Measurements from ENCODE around the gene CACNG1.

Gene CACNG1

GRCh38 chr17:67030641-67031040 lies 13.7 kb upstream of the CACNG1 start:
- Histone ChIP-seq H3K4me3 (ENCODE audit: low read depth in 1 of 2, low read length in 2 of 2) (no peak overlapping the region), H3K27me3 (ENCODE audit: insufficient read depth, low read length, poor library complexity) (no peaks in the 10 kb centered on the region), H2AFZ (ENCODE audit: low read depth, low read length) (no peak overlapping the region), H3K27ac (ENCODE audit: low read length) (no peak overlapping the region), H3K36me3 (ENCODE audit: insufficient read depth, low read length) (no peaks in the 10 kb centered on the region), H3K9me3 (ENCODE audit: insufficient read depth, low read length, severe bottlenecking) (no peaks in the 10 kb centered on the region), H3K4me2 (ENCODE audit: insufficient read depth, low read length) (no peak overlapping the region), H4K20me1 (ENCODE audit: insufficient read depth, low read length) (no peaks in the 10 kb centered on the region), H3K79me2 (ENCODE audit: insufficient read depth, low read length) (no peaks in the 10 kb centered on the region), H3K4me1 (ENCODE audit: insufficient read depth, low read length) (no peaks in the 10 kb centered on the region), H3K9ac (ENCODE audit: low read depth, low read length) (no peak overlapping the region)
- TF ChIP-seq EZH2 (IDR thresholded peaks at IDR 0.05; ENCODE audit: borderline replicate concordance, low read depth, low read length, severe bottlenecking) (no peak), CTCF (IDR thresholded peaks at IDR 0.05; ENCODE audit: borderline replicate concordance, extremely low read depth, low read length, poor library complexity, severe bottlenecking) (no peak)
- ATAC-seq (ENCODE audit: insufficient read depth, low read depth) (no peak), DNase-seq (no peak)

GRCh38 chr17:67032382-67032781 lies 12.0 kb upstream of the CACNG1 start:
- Histone ChIP-seq H2AFZ (ENCODE audit: low read depth, low read length) (no peak overlapping the region), H3K27ac (ENCODE audit: low read length) (no peak overlapping the region), H3K4me2 (ENCODE audit: insufficient read depth, low read length) (no peak overlapping the region), H3K9ac (ENCODE audit: low read depth, low read length) (no peak overlapping the region), H3K79me2 (ENCODE audit: insufficient read depth, low read length) (no peaks in the 10 kb centered on the region), H3K36me3 (ENCODE audit: insufficient read depth, low read length) (no peaks in the 10 kb centered on the region), H4K20me1 (ENCODE audit: insufficient read depth, low read length) (no peaks in the 10 kb centered on the region), H3K9me3 (ENCODE audit: insufficient read depth, low read length, severe bottlenecking) (no peaks in the 10 kb centered on the region), H3K4me1 (ENCODE audit: insufficient read depth, low read length) (no peaks in the 10 kb centered on the region), H3K4me3 (ENCODE audit: low read depth in 1 of 2, low read length in 2 of 2) (no peak overlapping the region), H3K27me3 (ENCODE audit: insufficient read depth, low read length, poor library complexity) (no peaks in the 10 kb centered on the region)
- no peak for ATAC-seq (ENCODE audit: insufficient read depth, low read depth)
- TF ChIP-seq CTCF (IDR thresholded peaks at IDR 0.05; ENCODE audit: borderline replicate concordance, extremely low read depth, low read length, poor library complexity, severe bottlenecking) (no peak), EZH2 (IDR thresholded peaks at IDR 0.05; ENCODE audit: borderline replicate concordance, low read depth, low read length, severe bottlenecking) (no peak)
- no peak for DNase-seq

DNA sequence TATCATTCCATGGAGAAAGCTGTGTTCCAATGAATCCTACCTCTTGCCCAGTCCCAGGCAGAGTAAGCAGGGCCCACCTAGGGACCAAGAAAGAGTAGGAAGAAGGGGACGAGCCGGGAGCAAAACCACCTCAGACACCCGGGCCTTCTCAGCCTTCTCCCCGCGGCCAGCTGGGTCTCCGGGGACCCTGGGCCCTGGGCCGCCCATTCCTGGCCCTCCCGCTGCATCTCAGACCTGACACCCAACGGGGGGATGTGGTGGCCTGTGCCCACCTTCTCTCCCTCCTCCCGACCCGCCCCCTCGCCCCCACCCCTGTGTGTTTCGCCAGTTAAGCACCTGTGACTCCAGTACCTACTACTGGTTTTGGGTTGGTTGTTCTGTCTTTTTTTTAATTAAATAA lies 11.4 kb upstream of the CACNG1 start:
- ATAC-seq (ENCODE audit: insufficient read depth, low read depth): no peak
- Histone ChIP-seq H3K9ac (ENCODE audit: low read depth, low read length) (no peak overlapping the region), H3K27me3 (ENCODE audit: insufficient read depth, low read length, poor library complexity) (no peaks in the 10 kb centered on the region), H2AFZ (ENCODE audit: low read depth, low read length) (no peak overlapping the region), H3K4me2 (ENCODE audit: insufficient read depth, low read length) (no peak overlapping the region), H3K4me3 (ENCODE audit: low read depth in 1 of 2, low read length in 2 of 2) (no peak overlapping the region), H3K27ac (ENCODE audit: low read length) (no peak overlapping the region), H3K9me3 (ENCODE audit: insufficient read depth, low read length, severe bottlenecking) (no peaks in the 10 kb centered on the region), H3K79me2 (ENCODE audit: insufficient read depth, low read length) (no peaks in the 10 kb centered on the region), H3K36me3 (ENCODE audit: insufficient read depth, low read length) (no peaks in the 10 kb centered on the region), H4K20me1 (ENCODE audit: insufficient read depth, low read length) (no peaks in the 10 kb centered on the region), H3K4me1 (ENCODE audit: insufficient read depth, low read length) (no peaks in the 10 kb centered on the region)
- TF ChIP-seq EZH2 (IDR thresholded peaks at IDR 0.05; ENCODE audit: borderline replicate concordance, low read depth, low read length, severe bottlenecking): no peak
- TF ChIP-seq CTCF (IDR thresholded peaks at IDR 0.05; ENCODE audit: borderline replicate concordance, extremely low read depth, low read length, poor library complexity, severe bottlenecking): no peak
- DNase-seq: no peak

GRCh38 chr17:67033613-67034012 lies 10.7 kb upstream of the CACNG1 start:
- Histone ChIP-seq H3K27ac (ENCODE audit: low read length) (no peak overlapping the region), H3K27me3 (ENCODE audit: insufficient read depth, low read length, poor library complexity) (no peaks in the 10 kb centered on the region), H3K4me2 (ENCODE audit: insufficient read depth, low read length) (no peak overlapping the region), H3K9me3 (ENCODE audit: insufficient read depth, low read length, severe bottlenecking) (no peaks in the 10 kb centered on the region), H3K4me3 (ENCODE audit: low read depth in 1 of 2, low read length in 2 of 2) (no peak overlapping the region), H4K20me1 (ENCODE audit: insufficient read depth, low read length) (no peaks in the 10 kb centered on the region), H2AFZ (ENCODE audit: low read depth, low read length) (no peak overlapping the region), H3K79me2 (ENCODE audit: insufficient read depth, low read length) (no peaks in the 10 kb centered on the region), H3K4me1 (ENCODE audit: insufficient read depth, low read length) (no peaks in the 10 kb centered on the region), H3K9ac (ENCODE audit: low read depth, low read length) (no peak overlapping the region), H3K36me3 (ENCODE audit: insufficient read depth, low read length) (no peaks in the 10 kb centered on the region)
- no peak for TF ChIP-seq CTCF (IDR thresholded peaks at IDR 0.05; ENCODE audit: borderline replicate concordance, extremely low read depth, low read length, poor library complexity, severe bottlenecking)
- no peak for TF ChIP-seq EZH2 (IDR thresholded peaks at IDR 0.05; ENCODE audit: borderline replicate concordance, low read depth, low read length, severe bottlenecking)
- ATAC-seq (ENCODE audit: insufficient read depth, low read depth) (no peak), DNase-seq (no peak)
